Retina (tissue), 1 donor: Measurements from ENCODE around the gene ARRB1.
A peak's percentile ranks its signal among the peaks of the same experiment; 100 is the strongest.

Experiments
- DNase-seq: peaks from one replicate; pipeline ENCODE4 v3.0.0-alpha.2; 2016

Gene ARRB1

DNA sequence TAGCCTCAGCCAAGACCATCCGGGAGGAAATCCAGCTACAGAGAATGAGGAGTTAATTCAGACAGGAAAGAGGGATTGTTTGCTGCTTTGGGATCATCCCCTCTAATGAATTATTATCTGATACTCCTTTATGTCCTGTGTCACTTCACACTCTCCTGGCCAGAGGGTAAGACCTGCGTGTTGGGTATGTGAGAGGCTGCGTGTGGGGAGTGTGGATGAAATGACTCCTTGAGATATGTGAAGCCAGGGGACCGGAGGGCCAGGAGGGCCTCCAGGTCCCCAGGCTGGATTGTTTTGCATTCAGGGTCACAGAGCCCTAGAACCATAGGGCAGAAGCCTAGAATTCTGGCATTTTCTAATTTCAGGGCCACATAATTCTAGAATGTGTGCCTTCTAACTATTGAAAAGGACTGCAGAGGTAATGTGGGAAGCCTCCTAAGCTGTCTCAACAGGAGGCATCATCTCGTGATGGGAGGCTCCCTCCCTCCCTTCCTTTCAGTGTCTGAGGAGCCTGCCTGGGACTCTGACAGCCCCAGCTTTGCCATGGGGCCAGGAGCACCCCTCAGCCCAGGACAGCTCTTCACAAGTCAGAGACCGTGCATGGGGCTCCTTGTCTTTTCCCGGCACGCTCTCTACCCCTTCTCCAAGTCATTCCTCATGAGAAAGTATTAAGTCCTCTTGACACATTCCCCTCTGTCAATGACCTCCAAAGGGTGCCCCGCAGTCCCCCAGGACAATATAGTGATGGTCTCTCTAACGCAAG is 107.2 kb downstream of the ARRB1 start:
- no peak for DNase-seq

DNA sequence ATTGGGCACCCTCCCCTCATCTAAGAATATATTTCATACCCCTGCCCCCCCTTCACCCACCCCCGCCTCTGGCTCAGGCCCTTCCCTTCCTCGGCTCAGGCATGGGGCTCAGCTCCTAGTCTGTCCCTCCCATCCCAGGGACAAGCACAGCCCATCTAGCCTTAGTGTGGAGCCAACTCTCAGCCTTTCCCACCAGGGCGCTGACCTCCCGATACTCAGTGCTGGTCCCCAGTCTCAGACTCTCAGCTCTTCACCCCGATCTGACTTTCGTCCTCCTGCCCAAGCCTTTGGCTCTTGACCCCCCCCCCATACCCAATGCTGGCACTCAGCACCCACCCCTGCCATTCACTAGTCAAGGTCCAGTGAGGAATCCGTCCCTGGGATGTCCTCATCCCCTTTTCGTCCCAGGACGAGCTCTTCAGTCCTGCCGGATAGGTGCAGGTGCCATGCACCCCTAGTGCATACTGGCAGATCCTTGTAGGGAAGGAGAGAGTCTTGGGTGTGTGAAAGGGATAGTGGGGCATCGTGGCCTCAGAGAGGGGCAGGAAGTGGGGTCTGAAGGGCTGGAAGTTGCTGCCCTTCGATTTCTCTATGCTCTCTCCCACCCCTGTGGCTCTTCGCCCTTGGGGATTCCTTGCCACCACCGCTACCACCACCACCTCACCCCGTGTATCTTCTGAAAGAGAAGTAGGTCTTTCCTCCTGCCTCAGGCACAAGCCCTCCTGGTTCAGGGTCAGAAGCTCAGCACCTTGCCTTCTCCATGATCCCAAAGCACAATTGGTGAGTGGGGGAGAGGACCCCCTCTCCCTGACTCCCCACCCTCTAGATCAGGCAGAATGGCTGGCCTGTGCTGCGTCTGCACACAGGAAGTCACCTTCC is 108.5 kb downstream of the ARRB1 start:
- DNase-seq: no peak

DNA sequence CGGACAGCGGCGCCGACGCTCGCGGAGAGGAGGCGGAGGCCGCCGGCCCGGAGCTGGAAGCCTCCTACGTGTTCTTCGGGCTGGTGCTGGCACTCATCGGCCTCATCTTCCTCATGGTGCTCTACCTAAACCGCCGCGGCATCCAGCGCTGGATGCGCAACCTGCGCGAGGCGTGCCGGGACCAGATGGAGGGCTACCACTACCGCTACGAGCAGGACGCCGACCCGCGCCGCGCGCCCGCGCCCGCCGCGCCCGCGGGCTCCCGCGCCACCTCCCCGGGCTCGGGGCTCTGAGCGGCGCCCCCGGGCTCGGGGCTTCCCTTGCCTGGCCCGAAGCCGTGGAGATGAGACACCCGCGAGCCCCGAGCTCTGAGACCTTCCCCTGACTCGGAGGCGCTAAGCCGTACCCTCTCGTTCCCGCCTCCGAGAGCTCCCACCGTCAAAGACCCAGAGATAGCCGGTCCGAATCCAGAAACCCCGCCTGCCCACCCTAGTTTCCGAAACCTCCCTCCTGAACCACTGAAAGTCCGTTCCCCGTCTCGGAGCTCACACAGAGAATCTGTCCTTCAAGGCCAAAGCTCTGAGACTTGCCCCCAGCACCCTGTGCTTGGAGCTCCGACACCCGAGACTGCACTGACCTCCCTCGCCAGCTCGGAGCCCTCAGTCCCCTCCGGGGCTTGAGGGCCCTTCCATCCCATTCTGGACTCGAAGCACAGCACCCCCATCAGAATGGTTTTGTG is 109.4 kb downstream of the ARRB1 start:
- DNase-seq: peak; percentile 38

DNA sequence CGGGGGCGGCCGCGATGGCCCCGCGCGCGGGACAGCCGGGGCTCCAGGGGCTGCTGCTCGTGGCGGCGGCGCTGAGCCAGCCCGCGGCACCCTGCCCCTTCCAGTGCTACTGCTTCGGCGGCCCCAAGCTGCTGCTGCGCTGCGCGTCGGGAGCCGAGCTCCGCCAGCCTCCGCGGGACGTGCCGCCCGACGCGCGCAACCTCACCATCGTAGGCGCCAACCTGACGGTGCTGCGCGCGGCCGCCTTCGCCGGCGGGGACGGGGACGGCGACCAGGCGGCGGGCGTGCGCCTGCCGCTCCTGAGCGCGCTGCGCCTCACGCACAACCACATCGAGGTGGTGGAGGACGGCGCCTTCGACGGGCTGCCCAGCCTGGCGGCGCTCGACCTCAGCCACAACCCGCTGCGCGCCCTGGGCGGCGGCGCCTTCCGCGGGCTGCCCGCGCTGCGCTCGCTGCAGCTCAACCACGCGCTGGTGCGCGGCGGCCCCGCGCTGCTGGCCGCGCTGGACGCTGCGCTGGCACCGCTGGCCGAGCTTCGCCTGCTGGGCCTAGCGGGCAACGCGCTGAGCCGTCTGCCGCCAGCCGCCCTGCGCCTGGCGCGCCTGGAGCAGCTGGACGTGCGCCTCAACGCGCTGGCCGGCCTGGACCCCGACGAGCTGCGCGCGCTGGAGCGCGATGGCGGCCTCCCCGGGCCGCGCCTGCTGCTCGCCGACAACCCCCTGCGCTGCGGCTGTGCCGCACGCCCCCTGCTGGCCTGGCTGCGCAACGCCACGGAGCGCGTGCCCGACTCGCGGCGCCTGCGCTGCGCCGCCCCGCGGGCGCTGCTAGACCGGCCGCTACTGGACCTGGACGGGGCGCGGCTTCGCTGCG is 110.2 kb downstream of the ARRB1 start:
- DNase-seq: peak; percentile 94

DNA sequence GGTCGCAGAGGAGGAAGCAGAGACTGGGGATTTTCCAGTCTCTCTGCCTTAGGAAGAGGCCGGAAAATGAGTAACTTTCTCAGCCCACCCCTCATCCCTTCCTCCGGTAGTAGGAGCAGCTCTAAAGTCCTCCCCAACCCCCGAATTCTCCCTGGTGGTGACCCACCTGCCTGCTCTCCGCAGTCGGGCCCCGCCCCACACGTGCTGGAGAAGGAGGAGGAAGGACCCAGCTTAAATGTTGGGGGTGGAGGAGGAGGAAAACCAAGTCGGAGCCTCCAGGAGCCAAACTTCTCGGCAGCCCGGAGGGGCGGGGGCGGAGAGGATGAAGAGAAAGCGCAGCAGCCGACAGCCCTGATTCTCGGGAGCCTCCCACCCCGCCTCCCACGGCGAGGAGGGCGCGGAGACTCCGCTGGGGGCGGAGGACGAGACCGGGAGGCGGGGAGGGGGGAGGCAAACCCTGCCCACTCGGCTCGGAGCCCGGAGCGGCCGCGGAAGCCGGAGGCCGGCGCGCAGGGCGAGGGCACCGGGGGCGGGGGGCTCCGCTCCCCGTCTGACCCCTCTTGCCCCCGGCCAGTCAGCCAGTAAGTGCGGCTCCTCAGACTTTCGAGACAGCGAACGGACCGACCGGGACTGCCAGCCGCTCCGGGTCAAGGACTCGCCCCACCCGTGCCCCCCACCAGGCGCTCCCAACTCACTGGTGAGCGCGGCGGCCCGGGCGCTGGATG is 111.0 kb downstream of the ARRB1 start, which contains the start of gene TPBGL:
TPBGL (plus strand) TSS at position 464 of the 725 bp plus-strand sequence. CDS start 276 bp downstream, outside the sequence.
- DNase-seq: peak; percentile 36

DNA sequence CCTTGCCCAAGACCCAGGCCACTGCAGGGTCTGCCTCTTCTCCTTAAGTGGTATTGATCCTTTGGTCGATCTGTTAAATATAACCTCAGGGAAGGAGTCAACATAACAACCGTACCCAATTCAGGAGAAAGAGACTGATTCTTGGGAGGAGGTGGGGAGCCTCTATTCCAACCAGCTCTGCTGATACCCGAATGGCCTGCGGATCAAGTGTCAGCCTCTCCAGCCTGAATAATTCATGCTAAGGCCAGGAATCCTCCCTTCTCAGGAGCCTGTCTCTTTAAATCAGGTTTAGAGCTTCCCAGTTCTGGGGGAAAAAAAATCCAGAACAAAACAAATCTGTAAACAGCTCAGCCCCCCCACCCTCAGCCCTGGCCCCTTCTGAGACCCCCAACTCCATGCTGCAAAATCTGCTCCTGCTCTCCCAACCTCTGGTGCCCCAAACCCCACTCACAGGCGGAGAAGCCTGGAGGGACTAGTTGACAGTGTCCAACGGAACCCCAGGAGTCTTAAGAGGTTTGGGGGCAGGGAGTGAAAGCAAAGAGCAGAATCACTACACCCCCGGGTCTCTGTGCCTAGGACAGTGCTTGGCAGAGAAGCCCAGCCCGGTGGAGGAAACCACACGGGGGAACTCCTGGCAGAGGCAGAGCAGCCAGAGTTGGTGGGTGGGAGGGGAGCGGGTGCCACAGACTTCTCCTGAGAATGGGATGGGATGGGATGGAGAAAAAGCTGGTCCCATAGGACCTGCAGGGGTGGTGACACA is 111.8 kb downstream of the ARRB1 start:
- peak; percentile 28 for DNase-seq

DNA sequence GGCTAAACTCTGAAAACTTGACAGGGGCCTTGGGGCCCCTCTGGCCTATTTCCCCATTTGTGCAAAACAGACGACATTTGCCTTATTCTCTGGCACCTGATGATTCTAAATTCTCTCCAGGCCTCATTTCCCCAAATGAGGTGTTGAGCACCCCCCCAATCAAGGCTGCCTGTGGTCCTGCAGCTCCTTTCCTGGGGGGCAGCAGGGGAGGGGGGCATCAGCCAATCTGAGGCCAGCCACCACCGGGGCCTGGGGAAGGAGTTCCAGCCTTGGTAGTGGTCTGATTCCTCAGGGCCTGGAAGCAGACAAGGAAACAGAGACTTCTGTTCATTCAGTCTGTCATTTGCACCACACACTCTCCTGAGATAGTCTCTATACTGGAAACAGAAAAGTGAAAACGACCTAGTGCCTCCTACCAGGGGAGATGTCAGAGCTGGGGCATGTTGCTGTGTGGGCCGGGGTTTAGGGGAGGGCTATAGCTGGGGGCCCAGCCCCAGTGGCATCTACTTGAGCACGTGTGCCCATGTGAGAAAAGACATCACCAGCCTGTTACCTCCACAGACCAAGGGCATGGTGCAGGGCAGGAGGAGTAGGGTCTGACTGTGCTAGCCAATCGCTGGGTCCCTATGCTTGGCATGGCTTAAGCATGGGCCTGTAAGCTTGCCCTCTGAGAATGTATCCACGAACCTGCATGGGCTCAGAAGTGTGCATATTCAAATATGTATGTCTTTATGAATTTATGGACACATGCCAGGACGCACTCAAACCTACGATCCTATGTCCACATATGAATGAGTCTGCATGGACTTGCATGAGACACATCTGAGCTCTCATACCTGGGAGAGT is 112.6 kb downstream of the ARRB1 start:
- DNase-seq: no peak

DNA sequence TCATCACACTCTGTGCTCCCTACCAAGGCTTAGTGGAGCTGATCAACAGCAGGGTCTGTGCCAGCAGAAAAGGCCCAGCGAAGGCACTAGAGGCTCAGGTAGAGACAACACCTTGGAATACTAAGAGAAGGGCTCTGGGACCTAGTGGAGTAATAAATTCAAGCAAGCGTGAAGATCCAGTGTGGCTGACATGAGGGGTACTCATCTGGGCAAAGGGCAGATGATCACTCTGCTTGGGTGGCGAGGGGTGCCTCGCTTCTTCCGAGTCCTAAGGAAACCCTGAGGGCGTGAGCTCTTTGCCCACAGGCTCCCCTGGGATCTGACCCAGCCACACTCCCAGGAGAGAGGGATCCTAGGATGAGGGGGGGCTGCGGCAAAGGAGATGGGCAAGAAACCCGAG is 114.4 kb downstream of the ARRB1 start:
- DNase-seq: no peak

DNA sequence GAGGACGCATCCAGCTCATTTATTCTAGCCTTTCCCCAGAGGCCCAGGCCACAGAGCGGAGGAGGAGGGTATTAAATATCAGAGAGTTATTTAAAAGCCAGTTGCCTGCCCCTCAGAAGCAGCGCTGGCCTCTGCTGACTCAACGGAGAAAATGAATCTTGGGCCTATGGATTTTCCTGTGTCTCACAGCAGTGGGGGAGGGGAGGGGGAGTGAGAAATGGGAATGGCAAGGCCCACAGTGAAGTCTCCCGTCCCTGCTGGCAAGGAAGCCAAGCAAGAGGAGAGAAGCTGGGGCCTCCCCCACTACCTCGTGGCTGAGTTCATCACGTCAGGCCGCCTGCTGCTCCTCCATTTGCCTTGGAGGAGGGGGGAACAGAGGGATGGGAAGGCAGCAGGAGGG is 115.4 kb downstream of the ARRB1 start:
- peak; percentile 28 for DNase-seq

DNA sequence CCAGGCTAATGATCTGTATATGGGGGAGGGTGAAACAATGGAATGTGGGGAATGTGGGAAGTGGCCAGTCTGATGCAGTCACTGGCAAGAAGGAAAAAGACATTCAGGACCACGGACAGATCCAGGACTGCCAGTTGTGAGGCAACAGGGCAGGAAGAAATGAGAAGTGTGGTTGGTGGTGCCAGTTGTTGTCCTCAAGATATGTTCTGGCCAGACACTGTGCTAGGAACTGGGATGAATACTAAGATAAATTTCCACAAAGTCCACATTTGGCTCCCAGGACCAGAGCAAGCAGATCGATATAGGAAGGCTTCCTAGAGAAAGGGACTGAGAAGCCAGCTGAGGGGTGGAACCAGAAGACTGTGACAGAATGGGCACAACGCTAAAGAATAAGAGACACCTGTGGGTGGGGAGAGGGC is 117.7 kb downstream of the ARRB1 start:
- peak; percentile 28 for DNase-seq

DNA sequence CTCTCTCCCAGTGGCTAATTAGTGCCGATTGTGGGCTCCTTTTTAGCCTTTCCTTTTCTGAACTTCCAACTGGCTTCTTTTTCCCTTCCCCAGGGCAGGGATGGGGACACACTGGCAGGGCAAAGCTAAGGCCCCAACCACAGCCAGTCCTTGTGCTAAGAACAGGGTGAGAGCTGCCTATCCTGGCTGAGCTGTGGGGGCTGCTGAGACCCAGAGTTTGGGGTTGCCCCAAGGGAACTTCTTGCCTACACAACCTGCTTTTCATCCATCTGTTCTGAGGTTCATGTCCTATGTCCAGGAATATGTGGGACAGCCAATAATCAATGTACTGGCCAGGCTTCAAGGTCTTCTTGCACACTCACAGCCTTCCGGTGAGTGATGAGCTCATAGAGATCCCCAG is 120.8 kb downstream of the ARRB1 start:
- no peak for DNase-seq

DNA sequence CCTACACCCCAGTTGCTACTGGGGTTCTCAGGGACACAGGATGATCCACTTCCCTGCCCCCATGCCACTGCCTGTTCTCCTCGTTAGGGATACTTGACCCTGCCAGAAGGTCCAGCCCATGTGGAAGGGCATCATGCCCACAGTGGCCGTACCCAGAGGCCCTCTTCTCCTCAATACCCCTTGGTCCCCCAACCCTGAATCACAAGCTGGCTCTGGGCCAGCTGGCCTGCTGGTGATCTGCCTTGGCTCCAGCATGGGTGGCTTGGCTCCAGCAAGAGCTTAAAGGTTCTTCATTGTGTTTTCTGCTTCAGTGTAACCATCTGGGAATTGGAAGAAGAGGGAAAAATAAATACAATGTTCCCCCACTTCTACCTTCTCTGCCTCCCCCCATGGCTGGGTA is 122.0 kb downstream of the ARRB1 start:
- DNase-seq: no peak

DNA sequence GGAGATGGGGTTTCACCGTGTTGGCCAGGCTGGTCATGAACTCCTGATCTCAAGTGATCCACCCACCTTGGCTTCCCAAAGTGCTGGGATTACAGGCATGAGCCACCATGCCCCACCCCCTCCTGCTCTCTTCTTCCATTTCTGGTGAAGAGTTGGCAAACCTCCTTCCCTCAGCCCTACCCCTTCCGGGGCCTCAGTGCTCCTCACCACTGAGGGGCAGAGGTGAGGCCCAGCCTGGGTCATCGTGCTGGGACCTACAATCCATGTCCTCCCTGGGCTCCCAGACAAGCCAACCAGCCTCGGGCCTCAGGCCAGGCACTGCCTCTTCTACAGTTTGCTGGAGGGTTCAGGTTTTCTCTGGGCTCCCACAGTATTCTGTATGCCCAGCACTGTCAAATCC is 125.7 kb downstream of the ARRB1 start:
- no peak for DNase-seq

DNA sequence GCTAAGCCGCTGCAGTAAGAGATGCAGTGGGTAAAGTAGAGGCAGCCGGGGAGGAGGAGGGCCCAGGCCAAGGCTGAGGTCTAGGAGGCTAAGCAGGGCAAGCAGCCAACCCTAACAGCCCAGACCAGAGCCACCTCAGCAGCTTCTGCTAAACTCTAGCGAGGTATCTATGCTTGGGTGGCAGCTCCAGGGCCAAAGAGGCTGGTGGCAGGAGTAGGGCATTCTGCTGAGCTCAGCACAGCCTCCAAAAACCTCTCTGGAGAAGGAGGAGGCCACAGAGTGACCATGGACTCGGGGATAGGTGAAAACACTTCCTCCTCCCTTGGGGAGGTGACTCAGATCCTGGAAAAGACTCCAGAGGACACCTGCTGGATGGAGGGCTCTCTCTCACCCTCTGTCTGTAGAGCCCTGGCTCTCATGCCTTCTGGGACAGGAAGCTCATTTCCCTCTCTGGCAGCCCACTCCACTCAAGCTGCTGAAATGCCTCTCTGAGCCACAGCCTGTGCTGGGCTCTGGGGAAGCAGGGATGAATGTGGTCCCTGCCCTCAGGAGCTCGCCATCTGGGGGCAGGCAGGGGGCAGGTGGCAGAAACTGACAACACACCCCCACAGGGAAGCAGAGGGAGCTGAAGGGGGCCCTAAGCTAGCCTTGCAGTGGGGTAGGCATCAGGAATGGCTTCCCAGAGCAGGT is 127.4 kb downstream of the ARRB1 start:
- DNase-seq: no peak

DNA sequence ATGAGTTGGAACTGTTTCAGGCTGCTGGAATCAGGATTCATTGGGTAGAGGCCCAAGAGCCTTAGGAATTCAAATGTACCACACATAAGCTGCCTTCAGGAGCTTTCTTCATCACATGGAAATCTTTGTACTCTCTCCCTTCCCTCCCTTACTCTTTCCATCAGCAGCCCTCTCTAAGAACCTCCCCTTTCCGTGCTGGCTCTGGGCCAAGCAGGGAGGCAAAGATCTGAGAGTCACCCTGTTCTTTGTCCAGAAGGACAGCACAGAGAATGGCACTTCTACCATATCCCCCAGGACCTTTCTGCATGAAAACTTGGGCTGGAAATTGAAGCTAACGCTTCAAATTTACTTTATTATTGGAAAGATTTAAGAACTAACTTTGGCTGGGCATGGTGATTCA is 131.6 kb downstream of the ARRB1 start:
- no peak for DNase-seq

DNA sequence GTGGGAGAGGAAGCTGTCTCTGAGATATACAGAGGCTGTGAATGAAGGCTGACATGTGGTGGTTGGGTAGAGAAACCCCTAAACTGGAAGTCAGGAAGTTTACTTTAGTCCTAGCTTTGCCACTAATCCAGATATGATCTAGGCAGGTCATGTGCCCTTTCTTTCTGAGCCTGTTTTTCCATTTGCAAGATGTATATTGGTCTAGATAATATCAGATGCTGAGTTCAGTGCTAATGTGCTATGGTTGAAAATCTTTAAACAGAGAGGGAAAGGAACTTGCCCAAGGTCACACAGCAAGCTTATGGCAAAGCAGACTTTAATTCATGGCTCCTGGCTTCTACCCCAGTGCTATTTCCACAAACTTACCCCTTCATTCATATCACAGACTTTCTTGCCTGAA is 136.6 kb downstream of the ARRB1 start:
- DNase-seq: no peak

DNA sequence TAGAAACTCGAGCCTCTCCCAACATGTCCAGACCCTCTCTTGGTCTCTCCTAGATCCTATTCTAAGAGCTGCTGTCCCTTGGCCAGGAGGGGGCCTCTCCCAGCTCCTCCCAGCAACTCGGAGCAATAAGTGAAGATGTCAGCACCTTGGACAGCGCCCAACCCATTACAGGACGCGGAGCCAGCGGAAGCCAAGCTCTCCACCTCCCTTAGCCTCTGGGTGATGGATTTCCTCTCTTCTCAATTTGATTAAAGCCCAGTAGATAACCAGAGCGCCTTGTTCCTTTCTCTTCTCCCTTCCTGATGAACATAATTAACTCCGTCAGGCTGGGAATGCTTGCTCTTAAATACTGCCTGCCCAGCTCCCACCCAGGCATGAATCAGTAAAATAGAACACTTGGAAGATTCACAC is 137.0 kb downstream of the ARRB1 start:
- peak; percentile 68 for DNase-seq
